H1 (cell line): ENCODE results near the gene NMRK1. TPM values are rescaled to one million over a fixed set of nuclear protein-coding genes. Genes with fewer than 3 reads are reported as not detected.

Experiments
- CBX8 ChIP-seq: fragments of 300-800, 300-1000 bp; sonication (generic); IDR thresholded peaks from 2 replicates; pipeline ENCODE4 v1.7.1; 2016; ENCODE audit warnings: low read depth, low read length, borderline replicate concordance
- POLR2AphosphoS5 ChIP-seq: IDR thresholded peaks from 2 replicates; pipeline ENCODE4 v1.6.1; 2011; ENCODE audit warnings: low read depth, low read length
- RAD21 ChIP-seq, 2 experiments: IDR thresholded peaks in 1 of 2; conservative IDR thresholded peaks in 1 of 2; 2 replicates each; pipeline ENCODE4 v1.6.1; 2011; ENCODE audit warnings: low read depth in 2 of 2, low read length in 2 of 2, improper control_type of control experiment in 1 of 2, inconsistent platforms in 1 of 2, mild to moderate bottlenecking in 1 of 2, moderate library complexity in 1 of 2
- RBBP5 ChIP-seq: IDR thresholded peaks from 2 replicates; pipeline ENCODE4 v1.7.1; 2012; ENCODE audit warnings: low read depth, mild to moderate bottlenecking, inconsistent platforms, low read length, moderate library complexity, borderline replicate concordance
- RFX5 ChIP-seq: IDR thresholded peaks from 2 replicates; pipeline ENCODE4 v1.6.1; 2011; ENCODE audit warnings: low read depth, low read length, improper control_type of control experiment, borderline replicate concordance
- RNF2 ChIP-seq: fragments of 200-900, 300-1000 bp; sonication (generic); IDR thresholded peaks from 2 replicates; pipeline ENCODE4 v1.7.1; 2016; ENCODE audit warnings: borderline replicate concordance, low read depth, mild to moderate bottlenecking, antibody characterized with exemption, low read length; ENCODE audit not compliant: poor library complexity, severe bottlenecking; ENCODE audit errors: missing control alignments
- polyA plus RNA-seq, 7 experiments: library from polyadenylated mRNA; depleted of rRNA in 3 of 7; stranded (reverse) in 5 of 7; unstranded in 2 of 7; fragments of >200 nt in 5 of 7; fragments of 200-250 nt in 2 of 7; gene quantifications; 1 replicate in 5 of 7; 2 replicates in 1 of 7; 4 replicates in 1 of 7; pipeline versions ENCODE4 v1.2.1 to v1.2.3, GENCODE V29; 2011 to 2013; ENCODE audit warnings: missing spikeins in 2 of 7, mixed read lengths in 2 of 7
- total RNA-seq: library from RNA; stranded (reverse); fragmentation: NEBNext Ultra II Directional; extraction: Animal tissue kit (Norgen Biotek cat#: 25700); gene quantifications from 2 replicates; pipeline ENCODE4 v1.2.1, GENCODE V29; 2021
- TF ChIP-seq, protein P1 (sequence below): fragments of 300-600 bp; sonication (generic); IDR thresholded peaks from 2 replicates; pipeline ENCODE4 v1.7.1; 2012; ENCODE audit warnings: low read length, moderate library complexity, mild to moderate bottlenecking, inconsistent platforms; ENCODE audit not compliant: insufficient replicate concordance
- TF ChIP-seq, protein P2 (sequence below): IDR thresholded peaks from 2 replicates; pipeline ENCODE4 v1.6.1; 2012; ENCODE audit warnings: low read length, inconsistent platforms

Gene NMRK1
- total and polyA plus RNA-seq, 2 of the 8 experiments (the other 6 are each of a cell fraction or from before 2014, with no cell fraction given) = 5.8 to 8.1 TPM

DNA sequence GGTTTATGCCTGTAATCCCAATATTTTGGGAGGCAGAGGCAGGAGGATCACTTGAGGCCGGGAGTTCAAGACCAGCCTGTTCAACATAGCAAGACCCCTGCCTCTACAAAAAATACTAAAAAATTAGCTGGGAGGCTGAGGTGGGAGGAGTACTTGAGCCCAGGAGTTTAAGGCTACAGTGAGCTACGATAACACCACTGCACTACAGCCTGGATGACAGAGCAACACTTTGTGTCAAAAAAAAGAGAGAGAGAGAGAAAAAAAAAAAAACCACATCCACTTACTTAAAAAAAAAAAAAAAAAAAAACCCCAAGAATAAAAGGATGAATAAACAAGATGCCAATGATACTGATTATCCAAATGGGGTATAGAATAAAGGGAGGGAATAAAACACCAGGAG, 74.2 kb downstream of the NMRK1 start (continued):
- TF ChIP-seq, protein P1, sequence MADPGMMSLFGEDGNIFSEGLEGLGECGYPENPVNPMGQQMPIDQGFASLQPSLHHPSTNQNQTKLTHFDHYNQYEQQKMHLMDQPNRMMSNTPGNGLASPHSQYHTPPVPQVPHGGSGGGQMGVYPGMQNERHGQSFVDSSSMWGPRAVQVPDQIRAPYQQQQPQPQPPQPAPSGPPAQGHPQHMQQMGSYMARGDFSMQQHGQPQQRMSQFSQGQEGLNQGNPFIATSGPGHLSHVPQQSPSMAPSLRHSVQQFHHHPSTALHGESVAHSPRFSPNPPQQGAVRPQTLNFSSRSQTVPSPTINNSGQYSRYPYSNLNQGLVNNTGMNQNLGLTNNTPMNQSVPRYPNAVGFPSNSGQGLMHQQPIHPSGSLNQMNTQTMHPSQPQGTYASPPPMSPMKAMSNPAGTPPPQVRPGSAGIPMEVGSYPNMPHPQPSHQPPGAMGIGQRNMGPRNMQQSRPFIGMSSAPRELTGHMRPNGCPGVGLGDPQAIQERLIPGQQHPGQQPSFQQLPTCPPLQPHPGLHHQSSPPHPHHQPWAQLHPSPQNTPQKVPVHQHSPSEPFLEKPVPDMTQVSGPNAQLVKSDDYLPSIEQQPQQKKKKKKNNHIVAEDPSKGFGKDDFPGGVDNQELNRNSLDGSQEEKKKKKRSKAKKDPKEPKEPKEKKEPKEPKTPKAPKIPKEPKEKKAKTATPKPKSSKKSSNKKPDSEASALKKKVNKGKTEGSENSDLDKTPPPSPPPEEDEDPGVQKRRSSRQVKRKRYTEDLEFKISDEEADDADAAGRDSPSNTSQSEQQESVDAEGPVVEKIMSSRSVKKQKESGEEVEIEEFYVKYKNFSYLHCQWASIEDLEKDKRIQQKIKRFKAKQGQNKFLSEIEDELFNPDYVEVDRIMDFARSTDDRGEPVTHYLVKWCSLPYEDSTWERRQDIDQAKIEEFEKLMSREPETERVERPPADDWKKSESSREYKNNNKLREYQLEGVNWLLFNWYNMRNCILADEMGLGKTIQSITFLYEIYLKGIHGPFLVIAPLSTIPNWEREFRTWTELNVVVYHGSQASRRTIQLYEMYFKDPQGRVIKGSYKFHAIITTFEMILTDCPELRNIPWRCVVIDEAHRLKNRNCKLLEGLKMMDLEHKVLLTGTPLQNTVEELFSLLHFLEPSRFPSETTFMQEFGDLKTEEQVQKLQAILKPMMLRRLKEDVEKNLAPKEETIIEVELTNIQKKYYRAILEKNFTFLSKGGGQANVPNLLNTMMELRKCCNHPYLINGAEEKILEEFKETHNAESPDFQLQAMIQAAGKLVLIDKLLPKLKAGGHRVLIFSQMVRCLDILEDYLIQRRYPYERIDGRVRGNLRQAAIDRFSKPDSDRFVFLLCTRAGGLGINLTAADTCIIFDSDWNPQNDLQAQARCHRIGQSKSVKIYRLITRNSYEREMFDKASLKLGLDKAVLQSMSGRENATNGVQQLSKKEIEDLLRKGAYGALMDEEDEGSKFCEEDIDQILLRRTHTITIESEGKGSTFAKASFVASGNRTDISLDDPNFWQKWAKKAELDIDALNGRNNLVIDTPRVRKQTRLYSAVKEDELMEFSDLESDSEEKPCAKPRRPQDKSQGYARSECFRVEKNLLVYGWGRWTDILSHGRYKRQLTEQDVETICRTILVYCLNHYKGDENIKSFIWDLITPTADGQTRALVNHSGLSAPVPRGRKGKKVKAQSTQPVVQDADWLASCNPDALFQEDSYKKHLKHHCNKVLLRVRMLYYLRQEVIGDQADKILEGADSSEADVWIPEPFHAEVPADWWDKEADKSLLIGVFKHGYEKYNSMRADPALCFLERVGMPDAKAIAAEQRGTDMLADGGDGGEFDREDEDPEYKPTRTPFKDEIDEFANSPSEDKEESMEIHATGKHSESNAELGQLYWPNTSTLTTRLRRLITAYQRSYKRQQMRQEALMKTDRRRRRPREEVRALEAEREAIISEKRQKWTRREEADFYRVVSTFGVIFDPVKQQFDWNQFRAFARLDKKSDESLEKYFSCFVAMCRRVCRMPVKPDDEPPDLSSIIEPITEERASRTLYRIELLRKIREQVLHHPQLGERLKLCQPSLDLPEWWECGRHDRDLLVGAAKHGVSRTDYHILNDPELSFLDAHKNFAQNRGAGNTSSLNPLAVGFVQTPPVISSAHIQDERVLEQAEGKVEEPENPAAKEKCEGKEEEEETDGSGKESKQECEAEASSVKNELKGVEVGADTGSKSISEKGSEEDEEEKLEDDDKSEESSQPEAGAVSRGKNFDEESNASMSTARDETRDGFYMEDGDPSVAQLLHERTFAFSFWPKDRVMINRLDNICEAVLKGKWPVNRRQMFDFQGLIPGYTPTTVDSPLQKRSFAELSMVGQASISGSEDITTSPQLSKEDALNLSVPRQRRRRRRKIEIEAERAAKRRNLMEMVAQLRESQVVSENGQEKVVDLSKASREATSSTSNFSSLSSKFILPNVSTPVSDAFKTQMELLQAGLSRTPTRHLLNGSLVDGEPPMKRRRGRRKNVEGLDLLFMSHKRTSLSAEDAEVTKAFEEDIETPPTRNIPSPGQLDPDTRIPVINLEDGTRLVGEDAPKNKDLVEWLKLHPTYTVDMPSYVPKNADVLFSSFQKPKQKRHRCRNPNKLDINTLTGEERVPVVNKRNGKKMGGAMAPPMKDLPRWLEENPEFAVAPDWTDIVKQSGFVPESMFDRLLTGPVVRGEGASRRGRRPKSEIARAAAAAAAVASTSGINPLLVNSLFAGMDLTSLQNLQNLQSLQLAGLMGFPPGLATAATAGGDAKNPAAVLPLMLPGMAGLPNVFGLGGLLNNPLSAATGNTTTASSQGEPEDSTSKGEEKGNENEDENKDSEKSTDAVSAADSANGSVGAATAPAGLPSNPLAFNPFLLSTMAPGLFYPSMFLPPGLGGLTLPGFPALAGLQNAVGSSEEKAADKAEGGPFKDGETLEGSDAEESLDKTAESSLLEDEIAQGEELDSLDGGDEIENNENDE = no peak
- TF ChIP-seq, protein P2, sequence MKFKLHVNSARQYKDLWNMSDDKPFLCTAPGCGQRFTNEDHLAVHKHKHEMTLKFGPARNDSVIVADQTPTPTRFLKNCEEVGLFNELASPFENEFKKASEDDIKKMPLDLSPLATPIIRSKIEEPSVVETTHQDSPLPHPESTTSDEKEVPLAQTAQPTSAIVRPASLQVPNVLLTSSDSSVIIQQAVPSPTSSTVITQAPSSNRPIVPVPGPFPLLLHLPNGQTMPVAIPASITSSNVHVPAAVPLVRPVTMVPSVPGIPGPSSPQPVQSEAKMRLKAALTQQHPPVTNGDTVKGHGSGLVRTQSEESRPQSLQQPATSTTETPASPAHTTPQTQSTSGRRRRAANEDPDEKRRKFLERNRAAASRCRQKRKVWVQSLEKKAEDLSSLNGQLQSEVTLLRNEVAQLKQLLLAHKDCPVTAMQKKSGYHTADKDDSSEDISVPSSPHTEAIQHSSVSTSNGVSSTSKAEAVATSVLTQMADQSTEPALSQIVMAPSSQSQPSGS = no peak
- no peak for TF ChIP-seq RNF2
- TF ChIP-seq POLR2AphosphoS5 = no peak
- no peak for TF ChIP-seq RBBP5
- no peak for TF ChIP-seq RFX5
- no peak for TF ChIP-seq RAD21 (IDR thresholded peaks at IDR 0.05 in 1 of 2, conservative IDR thresholded peaks at IDR 0.05 in 1 of 2; ENCODE audit: low read depth in 2 of 2, low read length in 2 of 2)
- TF ChIP-seq CBX8 = no peak
